Panc1 (cell line): Measurements from ENCODE around the gene GGA2. TPM values are rescaled to one million over a fixed set of nuclear protein-coding genes. Genes with fewer than 3 reads are reported as not detected.

Experiments
- ATAC-seq: fragments of 200-7000 bp; cut with Tn5 transposase; 2 replicates; pipeline ENCODE4 v1.9.1; 2020; ENCODE audit warnings: mild to moderate bottlenecking, moderate library complexity
- BruUV-seq: library from RNA; stranded (reverse); fragments of 400-500 nt; replicated peaks from 2 replicates; lab custom pipeline; 2021; lab: Mats Ljungman, UMichigan
- CTCF ChIA-PET: fragments of 300-600 bp; sonication (Branson Sonifier 250); formaldehyde crosslinking; loops from one replicate; lab custom pipeline; 2022; ENCODE audit warnings: antibody characterized with exemption; lab: Charles Lee
- POLR2A ChIA-PET: fragments of 300-600 bp; sonication (Branson Sonifier 250); formaldehyde crosslinking; loops from one replicate; lab custom pipeline; 2022; ENCODE audit warnings: antibody characterized with exemption; lab: Charles Lee
- DNase-seq: peaks from one replicate; pipeline ENCODE4 v3.0.0-alpha.2; 2010; ENCODE audit warnings: low read depth, low spot score
- H3K27ac ChIP-seq: 2 replicates; pipeline ENCODE4 v1.5.1; 2011; ENCODE audit warnings: mild to moderate bottlenecking, low read length, inconsistent platforms
- H3K27me3 ChIP-seq: fragments of 200-500 bp; sonication (Bioruptor generic); 2 replicates; pipeline ENCODE4 v1.6.0; 2014; ENCODE audit warnings: low read length, inconsistent platforms; ENCODE audit not compliant: control insufficient read depth, insufficient read depth
- H3K36me3 ChIP-seq: fragments of 200-500 bp; sonication (Bioruptor generic); 2 replicates; pipeline ENCODE4 v1.5.1; 2014; ENCODE audit warnings: inconsistent platforms, mild to moderate bottlenecking, low read length, moderate library complexity; ENCODE audit not compliant: control insufficient read depth, insufficient read depth
- H3K4me1 ChIP-seq: 2 replicates; pipeline ENCODE4 v1.5.1; 2011; ENCODE audit warnings: inconsistent platforms, mild to moderate bottlenecking, low read length, moderate library complexity; ENCODE audit not compliant: control insufficient read depth, insufficient read depth
- H3K4me3 ChIP-seq, 2 experiments: 2 replicates each; pipeline ENCODE4 v1.5.1; 2011 to 2012; ENCODE audit warnings: low read depth in 2 of 2, low read length in 2 of 2, mild to moderate bottlenecking in 2 of 2, inconsistent platforms in 1 of 2, moderate library complexity in 1 of 2
- H3K9me3 ChIP-seq: fragments of 200-500 bp; sonication (Bioruptor generic); 2 replicates; pipeline ENCODE4 v1.5.1; 2014; ENCODE audit warnings: low read depth, mild to moderate bottlenecking, inconsistent platforms, low read length, moderate library complexity; ENCODE audit not compliant: control insufficient read depth, insufficient read depth
- CTCF ChIP-seq: fragments of 450-650 bp; IDR thresholded peaks from 2 replicates; pipeline ENCODE4 v1.5.1; 2017; ENCODE audit warnings: mild to moderate bottlenecking
- POLR2AphosphoS5 ChIP-seq: IDR thresholded peaks from 2 replicates; pipeline ENCODE4 v1.6.1; 2012; ENCODE audit warnings: mild to moderate bottlenecking, low read depth, low read length, moderate library complexity
- REST ChIP-seq, 2 experiments: IDR thresholded peaks; 2 replicates each; pipeline ENCODE4 v1.6.1; 2011 to 2012; ENCODE audit warnings: low read depth in 2 of 2, control low read depth in 1 of 2, low read length in 1 of 2, mild to moderate bottlenecking in 1 of 2, moderate library complexity in 1 of 2; ENCODE audit not compliant: insufficient read depth in 1 of 2
- SIN3A ChIP-seq: IDR thresholded peaks from 2 replicates; pipeline ENCODE4 v1.6.1; 2012; ENCODE audit warnings: low read depth, mild to moderate bottlenecking, low read length, moderate library complexity, borderline replicate concordance; ENCODE audit not compliant: insufficient read depth
- TCF7L2 ChIP-seq: IDR thresholded peaks from 2 replicates; pipeline ENCODE4 v1.6.1; 2011; ENCODE audit warnings: mild to moderate bottlenecking, low read depth, low read length, inconsistent platforms
- in situ Hi-C: cut with HindIII; loops from 2 replicates; pipeline ENCODE4 v1.10.0; 2016; ENCODE audit warnings: low sequenced_read_pairs, low pct_unique_long_range_greater_than_20kb
- intact Hi-C: fragments of 100-400 bp; cut with micrococcal nuclease; formaldehyde crosslinking; loops from one replicate; pipeline ENCODE4 v1.10.0; 2022; ENCODE audit not compliant: unreplicated experiment
- total RNA-seq: library from RNA; stranded (reverse); gene quantifications from one replicate; pipeline ENCODE4 v1.2.1, GENCODE V29; 2021; ENCODE audit not compliant: unreplicated experiment

Gene GGA2
- total RNA-seq, 1 experiment from 2014 or later = 100 TPM

GRCh38 chr16:23500862-23501225, 9.4 kb downstream of the GGA2 start:
- intact Hi-C loops = no loop called here
- Histone ChIP-seq H3K36me3 (no peaks in the 10 kb centered on the region), H3K4me3 (no peak overlapping the region), H3K9me3 (no peaks in the 10 kb centered on the region), H3K4me1 (peaks cover 51% of the 10 kb centered on the region), H3K27ac (no peak overlapping the region), H3K27me3 (no peaks in the 10 kb centered on the region)
- no peak for DNase-seq
- POLR2A ChIA-PET = no interaction called here
- in situ Hi-C loops = no loop called here
- no peak for ATAC-seq
- CTCF ChIA-PET = interaction anchor here (0.6 kb wide), 1 partner anchor 147 kb away, joined by 7 read pairs; no protein-coding TSS in a partner anchor
- no TSS peak for BruUV-seq
- TF ChIP-seq CTCF (no peak), SIN3A (no peak), REST (IDR thresholded peaks at IDR 0.05; ENCODE audit: insufficient read depth in 1 of 2, low read depth in 2 of 2, low read length in 1 of 2) (no peak), TCF7L2 (no peak), POLR2AphosphoS5 (no peak)

- ChIA-PET POLR2A (no interaction called here), CTCF (interaction anchor here (0.6 kb wide), 2 partner anchors 15 to 148 kb away, joined by 5 to 7 read pairs; no protein-coding TSS in a partner anchor)
- Histone ChIP-seq H3K4me3 (no peak overlapping the region), H3K9me3 (no peaks in the 10 kb centered on the region), H3K27ac (no peak overlapping the region), H3K27me3 (no peaks in the 10 kb centered on the region), H3K4me1 (peaks cover 46% of the 10 kb centered on the region), H3K36me3 (no peaks in the 10 kb centered on the region)
- no TSS peak for BruUV-seq
- TF ChIP-seq TCF7L2 (no peak), POLR2AphosphoS5 (no peak), REST (IDR thresholded peaks at IDR 0.05; ENCODE audit: insufficient read depth in 1 of 2, low read depth in 2 of 2, low read length in 1 of 2) (no peak), CTCF (no peak), SIN3A (no peak)
- ATAC-seq = no peak
- DNase-seq = no peak
- intact Hi-C loops (no loop called here), in situ Hi-C loops (no loop called here)
Measured at GRCh38 chr16:23500212-23500861, 10.0 kb downstream of the GGA2 start.
